ENCODE data around the gene EFHC2.
"Not testable (repeated sequence)": the region's sequence is repeated elsewhere in the genome, so short reads cannot be mapped to it uniquely, and the experiment has no call there.

DNA sequence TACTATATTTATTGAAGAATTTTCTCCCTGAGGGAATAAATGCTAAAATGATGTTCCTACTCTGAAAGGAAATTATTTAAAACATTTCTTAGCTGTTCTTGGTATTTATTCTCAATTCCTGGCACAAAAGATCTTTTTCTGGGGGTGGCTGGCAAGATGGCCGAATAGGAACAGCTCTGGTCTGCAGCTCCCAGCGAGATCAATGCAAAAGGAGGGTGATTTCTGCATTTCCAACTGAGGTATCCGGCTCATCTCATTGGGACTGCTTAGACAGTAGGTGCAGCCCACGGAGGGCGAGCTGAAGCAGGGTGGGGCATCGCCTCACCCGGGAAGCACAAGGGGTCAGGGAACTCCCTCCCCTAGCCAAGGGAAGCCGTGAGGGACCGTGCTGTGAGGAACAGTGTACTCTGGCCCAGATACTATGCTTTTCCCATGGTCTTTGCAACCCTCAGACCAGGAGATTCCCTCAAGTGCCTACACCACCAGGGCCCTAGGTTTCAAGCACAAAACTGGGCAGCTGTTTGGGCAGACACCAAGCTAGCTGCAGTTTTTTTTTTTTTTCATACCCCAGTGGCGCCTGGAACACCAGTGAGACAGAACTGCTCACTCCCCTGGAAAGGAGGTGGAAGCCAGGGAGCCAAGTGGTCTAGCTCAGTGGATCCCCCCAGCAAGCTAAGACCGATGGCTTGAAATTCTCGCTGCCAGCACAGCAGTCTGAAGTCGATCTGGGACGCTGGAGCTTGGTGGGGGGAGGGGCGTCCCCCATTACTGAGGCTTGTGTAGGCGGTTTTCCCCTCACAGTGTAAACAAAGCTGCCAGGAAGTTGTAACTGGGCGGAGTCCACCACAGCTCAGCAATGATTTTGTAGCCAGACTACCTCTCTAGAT is 90.5 kb downstream of the EFHC2 start:
- TF ChIP-seq, protein P1, sequence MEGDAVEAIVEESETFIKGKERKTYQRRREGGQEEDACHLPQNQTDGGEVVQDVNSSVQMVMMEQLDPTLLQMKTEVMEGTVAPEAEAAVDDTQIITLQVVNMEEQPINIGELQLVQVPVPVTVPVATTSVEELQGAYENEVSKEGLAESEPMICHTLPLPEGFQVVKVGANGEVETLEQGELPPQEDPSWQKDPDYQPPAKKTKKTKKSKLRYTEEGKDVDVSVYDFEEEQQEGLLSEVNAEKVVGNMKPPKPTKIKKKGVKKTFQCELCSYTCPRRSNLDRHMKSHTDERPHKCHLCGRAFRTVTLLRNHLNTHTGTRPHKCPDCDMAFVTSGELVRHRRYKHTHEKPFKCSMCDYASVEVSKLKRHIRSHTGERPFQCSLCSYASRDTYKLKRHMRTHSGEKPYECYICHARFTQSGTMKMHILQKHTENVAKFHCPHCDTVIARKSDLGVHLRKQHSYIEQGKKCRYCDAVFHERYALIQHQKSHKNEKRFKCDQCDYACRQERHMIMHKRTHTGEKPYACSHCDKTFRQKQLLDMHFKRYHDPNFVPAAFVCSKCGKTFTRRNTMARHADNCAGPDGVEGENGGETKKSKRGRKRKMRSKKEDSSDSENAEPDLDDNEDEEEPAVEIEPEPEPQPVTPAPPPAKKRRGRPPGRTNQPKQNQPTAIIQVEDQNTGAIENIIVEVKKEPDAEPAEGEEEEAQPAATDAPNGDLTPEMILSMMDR (IDR thresholded peaks at IDR 0.05), result not testable (repeated sequence)
- not testable (repeated sequence) for TF ChIP-seq POLR2A (IDR thresholded peaks at IDR 0.05)
